Ectodermal cell (in vitro differentiated cells): ENCODE results near the gene HES1.

Source experiments
- H3K27ac ChIP-seq: 2 replicates; pipeline ENCODE4 v1.7.0; 2013; ENCODE audit warnings: mild to moderate bottlenecking, low read depth, low read length; ENCODE audit not compliant: insufficient read depth, poor library complexity, severe bottlenecking
- H3K27me3 ChIP-seq: 2 replicates; pipeline ENCODE4 v1.7.0; 2013; ENCODE audit warnings: mild to moderate bottlenecking, low read length; ENCODE audit not compliant: insufficient read depth, control insufficient read depth, poor library complexity, severe bottlenecking
- H3K36me3 ChIP-seq: one replicate; pipeline ENCODE4 v1.7.0; 2013; ENCODE audit warnings: low read length; ENCODE audit not compliant: control insufficient read depth, insufficient read depth
- H3K4me1 ChIP-seq: one replicate; pipeline ENCODE4 v1.7.0; 2013; ENCODE audit warnings: low read length; ENCODE audit not compliant: control insufficient read depth, insufficient read depth
- H3K4me3 ChIP-seq: 2 replicates; pipeline ENCODE4 v1.7.0; 2013; ENCODE audit warnings: low read depth, low read length, control low read depth; ENCODE audit not compliant: insufficient read depth
- H3K9me3 ChIP-seq: 2 replicates; pipeline ENCODE4 v1.7.0; 2013; ENCODE audit warnings: mild to moderate bottlenecking, low read length, moderate library complexity; ENCODE audit not compliant: control insufficient read depth
- WGBS, 2 experiments: methylation state at CpG; one replicate each; pipeline ENCODE4 v1.1.7; 2013; ENCODE audit warnings: missing lambda C conversion rate in 2 of 2; 5-methylcytosine and 5-hydroxymethylcytosine counted together

Gene HES1

DNA sequence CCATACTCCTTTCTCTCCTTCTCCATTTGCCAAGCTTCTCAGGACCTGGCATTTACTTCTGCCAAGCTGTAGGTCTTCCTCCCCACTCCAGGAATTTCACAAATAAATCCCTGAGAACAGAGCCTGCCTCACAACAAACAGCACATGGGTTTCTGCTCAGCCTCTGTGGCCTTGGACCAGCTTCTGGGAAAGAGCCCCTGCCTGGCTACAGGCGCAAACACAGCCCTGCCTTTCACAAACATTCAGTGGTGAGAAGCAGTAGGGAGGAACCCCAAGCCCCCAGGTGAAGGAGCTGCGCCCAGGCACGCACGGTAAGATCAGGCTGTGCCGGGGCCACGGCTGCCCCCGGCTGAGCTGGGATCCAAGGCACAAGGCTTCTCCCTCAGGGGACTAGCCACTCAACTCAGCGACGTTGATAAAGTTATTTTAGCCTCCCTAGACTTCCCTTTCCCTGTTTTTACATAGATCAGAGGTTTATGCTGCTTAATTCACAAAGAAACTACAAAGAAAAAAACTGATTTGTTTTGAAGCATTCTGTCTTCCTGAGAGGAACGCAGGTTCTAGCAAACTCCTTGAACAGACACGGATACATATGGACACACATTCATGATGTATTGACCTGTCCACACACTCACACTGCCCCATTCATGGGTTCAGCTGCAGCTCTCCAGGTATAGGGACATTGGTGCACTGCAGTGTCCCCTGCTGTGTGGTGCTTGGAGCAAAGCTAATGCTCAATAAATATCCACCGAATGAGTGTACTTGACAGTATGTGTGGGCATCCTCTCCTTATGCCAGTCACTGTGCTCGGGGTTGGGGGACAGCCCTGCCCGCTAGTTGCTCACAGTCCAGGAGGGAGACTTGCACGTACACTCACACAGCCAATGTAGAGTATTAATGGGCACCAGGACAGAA lies 25.4 kb downstream of the HES1 start:
- Histone ChIP-seq H3K9me3 (no peaks in the 10 kb centered on the region), H3K36me3 (no peaks in the 10 kb centered on the region), H3K27me3 (no peaks in the 10 kb centered on the region), H3K27ac (no peak overlapping the region), H3K4me3 (no peak overlapping the region), H3K4me1 (peaks cover 21% of the 10 kb centered on the region)
- 77 to 79% methylated on average over 15 of the region's 15 CpGs for WGBS, 2 experiments

DNA sequence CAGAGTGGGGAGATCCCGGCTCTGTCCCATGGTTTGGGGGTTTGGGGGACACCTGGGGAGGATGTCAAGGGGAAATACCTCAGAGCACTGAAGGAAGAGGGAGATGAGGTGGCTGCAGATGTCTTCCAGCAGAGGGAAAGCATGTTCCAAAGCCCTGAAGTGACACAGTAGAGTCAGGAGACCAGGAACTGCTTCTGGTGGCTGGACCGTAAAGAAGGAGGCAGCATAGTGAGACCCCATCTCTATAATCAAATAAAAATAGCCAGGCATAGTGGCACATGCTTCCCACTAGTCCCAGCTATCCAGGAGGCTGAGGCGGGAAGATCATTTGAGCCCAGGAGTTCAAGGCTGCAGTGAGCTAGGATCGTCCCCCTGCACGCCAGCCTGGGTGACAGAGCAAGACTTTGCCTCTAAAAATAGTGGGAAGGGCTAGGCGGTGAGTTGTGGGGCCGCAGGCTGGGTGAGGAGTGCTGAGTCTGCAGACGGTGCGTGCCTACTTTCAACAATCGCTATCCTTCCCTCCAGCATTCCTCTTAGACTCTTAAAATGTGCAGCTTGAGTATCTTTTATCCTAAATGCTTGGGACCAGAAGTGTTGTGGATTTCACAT lies 26.2 kb downstream of the HES1 start:
- 82 to 85% methylated on average over 9 to 10 of the region's 10 CpGs for WGBS, 2 experiments
- no peaks in the 10 kb centered on the region for H3K9me3 ChIP-seq
- H3K27me3 ChIP-seq = no peaks in the 10 kb centered on the region
- H3K4me3 ChIP-seq = no peak overlapping the region
- no peaks in the 10 kb centered on the region for H3K36me3 ChIP-seq
- H3K27ac ChIP-seq = no peak overlapping the region
- H3K4me1 ChIP-seq = peaks cover 29% of the 10 kb centered on the region

DNA sequence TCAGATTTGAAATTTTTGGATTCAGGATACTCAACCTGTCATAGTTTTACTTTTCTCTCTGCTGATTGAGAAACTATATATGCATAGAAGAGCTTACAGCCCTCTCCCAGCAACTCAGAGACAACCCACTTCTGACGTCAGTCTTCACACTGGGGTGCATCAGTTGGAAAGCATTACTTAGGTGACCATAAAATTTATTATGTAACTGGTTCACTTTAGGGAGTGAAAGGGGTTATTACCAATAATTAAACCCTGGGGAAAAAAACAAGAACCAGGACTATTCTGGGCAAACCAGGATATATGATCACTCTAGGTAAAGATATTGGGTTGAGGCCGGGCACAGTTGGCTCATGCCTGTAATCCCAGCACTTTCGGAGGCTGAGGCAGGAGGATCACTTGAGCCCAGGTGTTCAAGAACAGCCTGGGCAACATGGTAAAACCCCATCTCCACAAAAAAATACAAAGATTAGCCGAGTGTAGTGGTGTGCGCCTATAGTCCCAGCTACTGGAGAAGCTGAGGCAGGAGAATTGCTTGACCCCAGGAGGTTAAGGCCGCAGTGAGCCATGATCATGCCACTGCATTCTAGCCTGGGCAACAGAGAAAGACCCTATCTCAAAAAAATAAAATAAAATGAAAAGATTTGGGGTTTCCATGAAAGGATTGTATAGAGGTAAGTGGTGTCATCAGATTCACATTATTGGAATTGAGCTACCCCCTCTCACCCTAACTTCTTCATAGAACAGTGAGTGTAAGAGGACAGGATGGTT lies 27.1 kb downstream of the HES1 start:
- H3K4me1 ChIP-seq = peaks cover 36% of the 10 kb centered on the region
- H3K27me3 ChIP-seq = no peaks in the 10 kb centered on the region
- 90 to 93% methylated on average over 6 of the region's 6 CpGs for WGBS, 2 experiments

DNA sequence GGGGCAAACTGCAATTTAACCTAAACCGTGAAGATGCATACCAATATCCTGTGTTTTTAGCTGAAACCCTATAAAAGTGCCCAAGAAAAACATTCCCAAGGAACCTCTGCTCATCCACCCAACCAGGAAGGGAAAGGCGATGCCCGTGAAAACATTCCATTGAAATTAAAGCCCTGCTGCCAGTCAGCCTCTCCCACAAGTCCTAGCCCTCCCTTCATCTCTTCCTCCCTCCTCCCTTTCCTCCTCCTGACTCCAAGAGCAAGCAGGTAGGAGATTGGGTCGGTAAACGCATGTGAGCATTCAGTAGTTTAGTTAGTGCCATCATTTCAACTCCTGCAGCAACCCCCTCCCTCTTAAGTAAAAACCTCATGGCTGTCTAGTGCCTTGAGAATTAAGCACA lies 27.7 kb downstream of the HES1 start:
- H3K4me1 ChIP-seq = peaks cover 43% of the 10 kb centered on the region
- no peaks in the 10 kb centered on the region for H3K27me3 ChIP-seq
- H3K27ac ChIP-seq = no peak overlapping the region
- 53 to 66% methylated on average over 5 of the region's 5 CpGs for WGBS, 2 experiments
- no peaks in the 10 kb centered on the region for H3K36me3 ChIP-seq
- no peak overlapping the region for H3K4me3 ChIP-seq
- no peaks in the 10 kb centered on the region for H3K9me3 ChIP-seq

More for the DNA sequence above, 27.1 kb downstream of the HES1 start:
- no peaks in the 10 kb centered on the region for H3K36me3 ChIP-seq
- no peaks in the 10 kb centered on the region for H3K9me3 ChIP-seq
- H3K4me3 ChIP-seq = no peak overlapping the region
- no peak overlapping the region for H3K27ac ChIP-seq

DNA sequence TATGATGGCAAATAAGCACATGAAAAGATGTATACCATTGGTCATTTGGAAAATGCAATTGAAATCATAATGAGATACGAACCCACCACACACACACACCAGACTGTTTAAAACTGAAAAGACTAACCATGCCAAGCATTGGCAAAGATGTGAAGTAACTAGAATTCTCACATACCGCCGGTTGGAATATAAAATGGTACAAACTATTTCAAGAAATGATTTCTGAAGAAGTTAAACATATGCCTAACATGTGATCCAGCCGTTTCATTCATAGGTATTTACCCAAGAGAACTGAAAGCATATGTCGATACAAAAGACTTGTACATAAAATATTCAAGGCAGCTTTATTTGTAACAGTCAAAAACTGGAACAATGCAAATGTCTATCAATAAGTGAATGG lies 28.9 kb downstream of the HES1 start:
- H3K4me3 ChIP-seq = no peak overlapping the region
- H3K27me3 ChIP-seq = no peaks in the 10 kb centered on the region
- no peaks in the 10 kb centered on the region for H3K36me3 ChIP-seq
- 93 to 94% methylated on average over 4 to 5 of the region's 5 CpGs for WGBS, 2 experiments
- H3K4me1 ChIP-seq = peaks cover 54% of the 10 kb centered on the region
- H3K27ac ChIP-seq = no peak overlapping the region
- no peaks in the 10 kb centered on the region for H3K9me3 ChIP-seq

DNA sequence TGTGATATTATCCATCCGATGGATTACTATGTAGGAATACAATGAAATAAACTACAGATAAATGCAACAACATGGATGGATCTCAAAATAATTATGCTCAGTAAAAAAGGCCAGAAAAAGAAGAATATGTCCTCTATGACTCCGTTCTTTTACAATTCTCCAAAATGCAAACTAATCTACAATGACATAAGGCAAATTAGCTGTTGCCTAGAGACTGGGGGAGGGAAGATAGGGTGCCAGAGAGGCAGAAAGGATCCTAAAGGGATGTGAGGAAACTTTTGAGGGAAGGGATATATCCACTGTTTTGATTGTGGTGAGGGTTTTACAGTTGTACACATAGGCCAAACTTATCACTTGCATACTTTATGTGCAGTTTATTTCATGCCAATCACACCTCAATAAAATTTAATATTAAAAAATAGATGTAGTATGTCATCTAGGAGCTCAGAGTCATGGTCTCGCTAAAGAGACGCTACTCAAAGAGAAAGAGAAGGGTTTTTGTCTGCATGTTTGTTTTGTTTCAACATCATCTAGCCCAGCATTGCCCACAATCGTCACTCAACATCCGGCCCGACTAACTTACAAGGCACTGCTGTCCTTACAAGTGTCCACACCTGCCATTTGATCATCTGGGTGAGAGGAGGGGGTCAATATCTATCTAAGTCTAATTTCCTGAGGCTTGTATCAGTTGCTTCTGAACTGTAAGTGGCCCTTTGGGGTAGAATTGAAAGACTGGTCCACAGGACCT lies 29.5 kb downstream of the HES1 start:
- Histone ChIP-seq H3K36me3 (no peaks in the 10 kb centered on the region), H3K27me3 (no peaks in the 10 kb centered on the region), H3K4me3 (no peak overlapping the region), H3K9me3 (no peaks in the 10 kb centered on the region), H3K4me1 (peaks cover 58% of the 10 kb centered on the region), H3K27ac (no peak overlapping the region)
- WGBS, 2 experiments = 88 to 95% methylated on average over 5 to 6 of the region's 7 CpGs

DNA sequence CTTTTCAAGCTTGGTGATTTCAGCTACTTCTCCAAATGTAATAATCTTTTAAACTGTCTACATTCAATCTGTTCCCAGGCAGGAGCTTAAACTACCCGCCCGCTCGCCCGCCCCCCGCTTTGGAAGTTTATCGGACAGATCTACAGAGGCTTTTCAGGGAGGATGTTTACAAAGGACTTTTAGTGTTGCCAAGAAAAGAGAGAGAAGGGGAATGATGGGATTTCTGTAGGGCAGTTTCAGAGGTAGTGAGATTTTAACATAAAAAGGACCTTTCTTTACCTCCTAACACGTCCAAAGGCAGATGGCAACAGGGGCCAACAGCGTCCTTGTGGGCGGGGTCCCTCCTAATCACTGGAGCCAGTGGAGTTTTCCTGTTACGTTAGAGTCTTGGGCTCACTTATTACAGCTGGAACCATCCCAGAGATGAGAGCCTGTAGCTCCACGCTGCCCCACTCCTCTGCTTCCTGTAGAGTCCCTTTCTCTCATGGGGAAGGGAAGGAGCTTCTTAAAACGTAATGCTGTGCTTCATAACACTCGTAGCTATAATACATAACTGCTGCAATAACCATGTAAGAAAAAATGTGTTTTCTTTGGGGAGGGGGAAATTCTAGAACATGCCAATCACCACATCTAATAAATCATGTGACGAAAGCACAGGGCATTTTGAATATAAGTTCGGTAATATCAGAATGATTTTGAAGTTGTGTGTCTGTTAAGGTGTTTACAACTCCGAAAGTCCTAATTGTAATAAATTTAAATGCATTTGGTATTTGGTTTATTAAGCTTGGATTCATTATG lies 30.9 kb downstream of the HES1 start:
- 65 to 66% methylated on average over 14 of the region's 16 CpGs for WGBS, 2 experiments
- Histone ChIP-seq H3K27ac (peak overlapping the region; percentile 10), H3K4me1 (peaks cover 48% of the 10 kb centered on the region), H3K27me3 (no peaks in the 10 kb centered on the region), H3K9me3 (no peaks in the 10 kb centered on the region), H3K4me3 (no peak overlapping the region), H3K36me3 (no peaks in the 10 kb centered on the region)

DNA sequence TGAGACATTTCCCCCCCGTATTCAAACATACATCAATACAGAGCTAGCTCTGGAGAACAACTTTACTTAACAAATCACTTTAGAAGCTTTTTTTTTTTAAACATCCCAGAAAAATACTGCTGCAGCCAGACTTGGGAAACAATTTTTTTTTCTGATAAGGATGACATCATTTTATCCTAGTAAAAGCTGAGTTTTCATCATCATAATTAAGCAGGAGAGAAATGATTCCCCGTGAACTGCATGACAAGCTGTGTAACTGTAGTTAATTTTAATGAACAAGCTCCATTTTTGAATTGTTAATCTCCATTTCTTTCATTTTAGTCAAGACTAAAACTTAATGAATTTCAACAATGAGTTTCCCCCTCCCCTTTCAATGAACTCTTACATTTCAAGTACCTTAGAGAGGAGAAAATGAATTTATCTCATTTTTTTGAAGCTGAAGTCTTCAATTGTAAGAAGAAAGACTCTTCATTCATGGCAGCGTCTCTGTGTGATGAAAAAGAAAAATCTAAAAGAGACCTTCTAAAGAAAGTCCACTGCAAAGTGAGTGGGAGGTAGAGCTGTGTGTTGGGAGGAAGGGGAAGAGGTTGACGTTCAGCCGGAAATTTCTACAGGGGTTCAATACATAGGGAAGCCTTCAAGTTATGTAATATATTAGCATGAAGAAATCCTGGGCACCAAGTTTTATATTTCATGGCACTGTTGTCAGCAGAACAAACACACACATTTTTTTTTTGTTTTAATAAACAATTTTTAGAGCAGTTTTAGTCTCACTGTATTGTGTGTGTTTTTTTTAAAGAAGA lies 31.7 kb downstream of the HES1 start:
- H3K4me3 ChIP-seq = no peak overlapping the region
- H3K36me3 ChIP-seq = no peaks in the 10 kb centered on the region
- H3K4me1 ChIP-seq = peaks cover 48% of the 10 kb centered on the region
- no peak overlapping the region for H3K27ac ChIP-seq
- H3K27me3 ChIP-seq = no peaks in the 10 kb centered on the region
- no peaks in the 10 kb centered on the region for H3K9me3 ChIP-seq
- 84 to 96% methylated on average over 4 to 5 of the region's 5 CpGs for WGBS, 2 experiments

DNA sequence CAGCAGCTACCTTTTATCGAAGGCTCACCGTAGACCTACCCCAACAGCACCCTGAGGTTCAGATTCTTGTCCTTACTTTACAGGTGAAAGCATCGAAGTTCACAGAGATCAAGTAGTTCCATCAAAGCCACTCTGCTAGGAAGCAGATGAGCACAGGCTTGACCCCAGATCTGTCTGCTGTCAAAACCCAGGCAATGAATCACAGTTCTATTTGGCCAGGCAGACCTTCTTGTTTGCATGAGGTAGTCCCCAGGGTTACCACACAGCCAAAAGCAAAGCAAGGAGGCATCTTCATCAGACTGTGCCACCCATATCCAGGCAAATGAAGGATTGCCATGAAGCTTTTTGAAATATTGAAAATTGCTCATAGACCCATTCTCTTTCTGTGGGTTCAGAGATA lies 33.0 kb downstream of the HES1 start:
- Histone ChIP-seq H3K27ac (no peak overlapping the region), H3K9me3 (no peaks in the 10 kb centered on the region), H3K4me3 (no peak overlapping the region), H3K27me3 (no peaks in the 10 kb centered on the region), H3K4me1 (peaks cover 48% of the 10 kb centered on the region), H3K36me3 (no peaks in the 10 kb centered on the region)
- 95 to 97% methylated on average over 3 of the region's 3 CpGs for WGBS, 2 experiments
